GM12875 (cell line): ENCODE results near the gene STAT5B.
"Not testable (repeated sequence)": the region's sequence is repeated elsewhere in the genome, so short reads cannot be mapped to it uniquely, and the experiment has no call there.

Source experiments
- H3K4me3 ChIP-seq: one replicate; pipeline ENCODE4 v1.5.1; 2011; ENCODE audit warnings: low read depth, low read length, control low read depth
- TF ChIP-seq, protein P1 (sequence below): IDR thresholded peaks from 2 replicates; pipeline ENCODE4 v1.5.1; 2011; ENCODE audit warnings: low read depth, mild to moderate bottlenecking, control low read depth, inconsistent platforms, low read length, moderate library complexity, borderline replicate concordance; ENCODE audit not compliant: insufficient read depth

Gene STAT5B

DNA sequence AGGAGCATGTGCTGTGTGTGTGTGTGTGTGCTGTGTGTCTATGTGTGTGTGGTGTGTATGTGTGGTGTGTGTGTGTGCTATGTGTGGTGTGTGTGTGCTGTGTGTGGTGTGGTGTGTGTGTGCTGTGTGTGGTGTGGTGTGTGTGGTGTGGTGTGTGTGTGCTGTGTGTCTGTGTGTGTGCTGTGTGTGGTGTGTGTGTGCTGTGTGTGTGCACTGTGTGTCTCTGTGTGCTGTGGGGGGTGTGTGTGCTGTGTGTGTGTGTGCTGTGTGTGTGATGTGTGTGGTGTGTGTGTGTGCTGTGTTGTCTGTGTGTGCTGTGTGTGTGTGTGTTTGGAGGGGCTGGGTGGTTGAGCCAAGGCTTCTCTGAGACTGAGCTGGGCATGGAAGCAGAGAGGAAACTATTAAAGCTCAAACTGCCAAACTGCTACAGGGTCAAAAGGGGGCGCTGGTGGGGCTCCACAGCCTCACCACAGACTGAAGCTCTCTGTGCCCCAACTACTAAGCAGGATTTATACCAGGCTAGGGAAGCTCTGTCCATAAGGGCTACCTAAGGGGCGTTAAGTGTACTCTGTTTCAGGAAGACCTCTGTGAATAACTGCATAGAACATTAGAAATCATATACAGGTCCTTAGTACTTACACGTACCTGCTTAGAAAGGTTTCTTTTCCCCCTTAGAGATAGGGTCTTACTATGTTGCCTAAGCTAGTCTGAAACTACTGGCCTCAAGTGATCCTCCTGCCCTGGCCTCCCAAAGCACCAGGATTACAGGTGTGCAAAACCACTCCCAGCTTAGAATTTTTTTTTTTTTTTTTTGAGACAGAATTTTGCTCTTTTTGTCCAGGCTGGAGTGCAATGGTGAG, 54.1 kb downstream of the STAT5B start:
- TF ChIP-seq, protein P1, sequence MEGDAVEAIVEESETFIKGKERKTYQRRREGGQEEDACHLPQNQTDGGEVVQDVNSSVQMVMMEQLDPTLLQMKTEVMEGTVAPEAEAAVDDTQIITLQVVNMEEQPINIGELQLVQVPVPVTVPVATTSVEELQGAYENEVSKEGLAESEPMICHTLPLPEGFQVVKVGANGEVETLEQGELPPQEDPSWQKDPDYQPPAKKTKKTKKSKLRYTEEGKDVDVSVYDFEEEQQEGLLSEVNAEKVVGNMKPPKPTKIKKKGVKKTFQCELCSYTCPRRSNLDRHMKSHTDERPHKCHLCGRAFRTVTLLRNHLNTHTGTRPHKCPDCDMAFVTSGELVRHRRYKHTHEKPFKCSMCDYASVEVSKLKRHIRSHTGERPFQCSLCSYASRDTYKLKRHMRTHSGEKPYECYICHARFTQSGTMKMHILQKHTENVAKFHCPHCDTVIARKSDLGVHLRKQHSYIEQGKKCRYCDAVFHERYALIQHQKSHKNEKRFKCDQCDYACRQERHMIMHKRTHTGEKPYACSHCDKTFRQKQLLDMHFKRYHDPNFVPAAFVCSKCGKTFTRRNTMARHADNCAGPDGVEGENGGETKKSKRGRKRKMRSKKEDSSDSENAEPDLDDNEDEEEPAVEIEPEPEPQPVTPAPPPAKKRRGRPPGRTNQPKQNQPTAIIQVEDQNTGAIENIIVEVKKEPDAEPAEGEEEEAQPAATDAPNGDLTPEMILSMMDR, result peak; percentile 74

DNA sequence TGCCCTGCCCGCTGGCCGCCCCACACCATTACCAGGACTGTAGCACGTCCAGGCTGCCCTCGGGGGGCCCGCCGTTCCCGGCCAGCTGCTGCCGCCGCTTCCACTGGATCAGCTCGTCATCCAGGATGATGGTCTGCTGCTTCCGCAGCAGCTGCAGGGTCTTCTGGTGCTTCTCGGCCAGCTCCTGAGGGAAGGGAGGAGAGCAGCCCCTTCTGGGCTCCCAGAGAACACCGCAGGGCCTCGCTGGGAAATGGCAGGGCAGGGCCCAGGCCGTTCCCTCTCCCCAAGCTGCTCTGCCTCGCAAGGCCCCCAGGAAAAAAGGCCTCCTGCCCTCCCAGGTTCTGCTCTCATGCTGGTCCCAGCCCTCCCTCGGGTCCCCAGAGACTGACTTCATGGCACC, 56.9 kb downstream of the STAT5B start:
- not testable (repeated sequence) for H3K4me3 ChIP-seq

More for the DNA sequence above, 54.1 kb downstream of the STAT5B start:
- H3K4me3 ChIP-seq, result no peak overlapping the region

DNA sequence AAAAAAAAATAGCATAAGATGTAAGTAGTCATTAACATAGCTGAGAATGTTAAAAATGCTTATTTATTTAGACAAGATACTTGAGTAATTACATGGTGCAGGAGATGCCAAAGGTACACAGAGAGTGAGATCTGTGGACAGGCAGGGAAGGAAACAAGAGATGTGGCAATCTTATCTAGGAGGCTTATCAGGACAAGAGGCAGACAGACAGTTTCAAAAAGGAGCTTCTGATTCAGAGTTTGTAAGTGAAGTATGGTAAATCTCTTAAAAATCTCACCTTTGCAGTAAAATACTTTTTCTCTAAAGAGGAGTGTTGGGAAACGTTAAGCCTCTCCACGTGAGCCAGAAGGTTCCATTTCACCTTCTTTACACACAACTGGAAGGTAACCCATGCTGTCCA, 62.0 kb downstream of the STAT5B start:
- no peak overlapping the region for H3K4me3 ChIP-seq
- TF ChIP-seq, protein P1, result no peak

DNA sequence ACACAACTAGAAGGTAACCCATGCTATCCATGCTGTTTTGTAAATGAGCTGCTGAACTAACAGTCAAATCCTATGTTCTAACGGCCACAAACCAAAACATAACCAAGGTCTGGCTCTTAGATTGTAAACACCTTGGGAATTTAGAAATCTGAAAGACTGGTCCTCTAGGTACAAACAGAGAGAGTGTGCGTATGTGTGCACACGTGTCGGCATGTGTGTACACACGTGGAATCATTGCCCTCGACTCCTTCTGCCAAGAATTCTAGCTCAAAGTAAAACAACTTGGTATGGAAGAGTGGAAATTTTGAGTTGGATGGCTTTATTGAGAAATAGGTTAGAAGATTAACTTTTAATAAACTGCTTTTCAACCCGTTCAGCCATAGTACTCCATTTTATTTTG, 63.8 kb downstream of the STAT5B start:
- TF ChIP-seq, protein P1, result no peak

DNA sequence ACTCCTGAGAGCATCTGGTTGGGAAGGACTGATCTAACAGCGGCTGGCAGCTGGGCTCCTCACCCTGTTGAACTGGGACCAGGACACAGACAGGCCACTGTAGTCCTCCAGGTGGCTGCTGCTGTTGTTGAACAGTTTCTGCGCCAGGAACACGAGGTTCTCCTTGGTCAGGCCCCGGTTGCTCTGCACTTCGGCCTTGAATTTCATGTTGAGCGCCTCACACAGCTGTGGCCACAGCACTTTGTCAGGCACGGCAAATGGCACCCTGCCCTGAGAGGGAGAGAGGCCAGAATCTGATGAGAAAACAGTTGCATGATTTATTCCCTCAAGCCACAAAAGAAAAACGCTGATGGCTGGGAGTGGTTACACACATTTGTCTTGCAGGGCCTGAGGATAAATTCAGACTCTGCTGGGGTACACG, 64.3 kb downstream of the STAT5B start:
- H3K4me3 ChIP-seq, result not testable (repeated sequence)

More for the DNA sequence above, 63.8 kb downstream of the STAT5B start:
- no peak overlapping the region for H3K4me3 ChIP-seq

DNA sequence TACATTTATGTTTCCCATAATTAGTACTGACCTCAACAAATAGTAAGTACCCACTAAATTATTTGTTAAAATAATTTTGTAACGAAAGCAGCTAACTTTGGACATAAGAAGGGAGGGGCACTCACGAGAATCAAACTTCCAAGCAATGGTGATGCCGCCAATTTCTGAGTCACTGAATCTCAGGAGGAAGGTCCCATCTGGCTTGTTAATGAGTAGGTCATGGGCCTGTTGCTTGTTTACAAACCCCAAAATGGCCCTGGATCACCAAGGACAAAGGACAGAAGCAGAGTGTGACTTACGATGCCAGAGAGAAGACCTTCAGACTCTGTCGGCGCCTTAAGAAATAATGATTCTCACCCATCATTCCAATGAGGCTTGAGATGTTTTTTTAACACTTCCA, 66.1 kb downstream of the STAT5B start:
- TF ChIP-seq, protein P1, result no peak
- no peak overlapping the region for H3K4me3 ChIP-seq

DNA sequence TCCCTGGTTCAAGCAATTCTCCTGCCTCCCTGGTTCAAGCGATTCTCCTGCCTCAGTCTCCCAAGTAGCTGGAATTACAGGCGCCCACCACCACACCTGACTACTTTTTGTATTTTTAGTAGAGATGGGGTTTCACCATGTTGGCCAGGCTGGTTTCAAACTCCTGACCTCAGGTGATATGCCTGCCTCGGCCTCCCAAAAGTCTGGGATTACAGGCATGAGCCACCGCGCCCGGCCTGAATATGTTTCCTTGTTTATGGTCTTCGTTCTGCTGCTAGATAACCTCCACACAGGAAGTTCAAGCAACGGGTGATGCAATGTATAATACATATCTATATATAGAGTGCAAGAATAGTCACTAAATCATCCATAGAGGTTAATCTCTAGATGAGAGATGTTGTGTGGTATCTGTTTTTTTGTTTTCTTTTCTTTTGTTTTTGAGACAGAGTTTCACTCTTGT, 70.0 kb downstream of the STAT5B start:
- not testable (repeated sequence) for H3K4me3 ChIP-seq

DNA sequence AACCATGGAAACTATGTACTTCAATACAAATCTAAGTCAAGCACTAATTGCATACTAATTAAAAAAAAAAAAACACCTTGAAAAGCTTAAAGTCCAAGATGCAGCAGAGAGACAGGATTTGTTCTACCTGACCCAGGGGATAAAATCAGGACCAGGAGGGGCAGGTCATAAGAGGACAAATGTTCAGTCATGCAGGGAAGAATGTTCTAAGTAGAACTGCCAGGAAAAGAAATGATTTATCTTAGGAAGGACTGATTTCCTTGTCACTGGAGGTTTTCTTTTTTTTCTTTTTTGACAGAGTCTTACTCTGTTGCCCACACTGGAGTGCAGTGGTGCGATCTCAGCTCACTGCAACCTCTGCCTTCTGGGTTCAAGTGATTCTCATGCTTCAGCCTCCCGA, 72.8 kb downstream of the STAT5B start:
- no peak overlapping the region for H3K4me3 ChIP-seq
- TF ChIP-seq, protein P1, result no peak
